OCI-LY3 (cell line): ENCODE data around the gene COL13A1.

Experiments
- H2AFZ ChIP-seq: fragments of 200-600, 300-600 bp; shearing (Covaris generic); 2 replicates; pipeline ENCODE4 v1.6.0; 2014; ENCODE audit warnings: antibody characterized with exemption, low read depth, low read length
- H3K27ac ChIP-seq: fragments of 200-600, 300-600 bp; sonication (generic); 2 replicates; pipeline ENCODE4 v1.5.1; 2014; ENCODE audit warnings: mild to moderate bottlenecking, low read length, moderate library complexity, mixed read lengths
- H3K27me3 ChIP-seq: fragments of 200-600, 300-600 bp; sonication (generic); 2 replicates; pipeline ENCODE4 v1.6.1; 2014; ENCODE audit warnings: low read depth, low read length, mixed read lengths
- H3K36me3 ChIP-seq: fragments of 200-600, 300-600 bp; sonication (generic); replicated peaks from 2 replicates; pipeline ENCODE3; 2014; ENCODE audit warnings: low read depth, low read length, mixed read lengths
- H3K4me1 ChIP-seq: fragments of 300-600, 200-600 bp; sonication (generic); 2 replicates; pipeline ENCODE4 v1.6.1; 2014; ENCODE audit warnings: low read length, mixed read lengths
- H3K4me2 ChIP-seq: fragments of 200-600, 300-600 bp; sonication (generic); 2 replicates; pipeline ENCODE4 v1.6.1; 2014; ENCODE audit warnings: low read length, mixed read lengths
- H3K4me3 ChIP-seq: fragments of 300-600, 200-600 bp; sonication (generic); 2 replicates; pipeline ENCODE4 v1.5.1; 2014; ENCODE audit warnings: antibody characterized with exemption, mild to moderate bottlenecking, low read length, moderate library complexity
- H3K79me2 ChIP-seq: fragments of 300-600, 200-600 bp; shearing (Covaris generic); 2 replicates; pipeline ENCODE4 v1.6.1; 2014; ENCODE audit warnings: mild to moderate bottlenecking, low read length, mixed read lengths
- H3K9ac ChIP-seq: fragments of 300-600, 200-600 bp; shearing (Covaris generic); 2 replicates; pipeline ENCODE4 v1.6.0; 2014; ENCODE audit warnings: mild to moderate bottlenecking, low read length, moderate library complexity
- H3K9me3 ChIP-seq: fragments of 200-600, 300-600 bp; shearing (Covaris generic); 2 replicates; pipeline ENCODE4 v1.6.1; 2014; ENCODE audit warnings: low read length, mixed read lengths; ENCODE audit not compliant: insufficient read depth
- H4K20me1 ChIP-seq: fragments of 200-600, 300-600 bp; sonication (generic); 2 replicates; pipeline ENCODE4 v1.6.1; 2016; ENCODE audit warnings: low read length, mixed read lengths; ENCODE audit not compliant: insufficient read depth
- CTCF ChIP-seq: fragments of 200-600, 300-600 bp; sonication (generic); IDR thresholded peaks from 2 replicates; pipeline ENCODE4 v1.5.1; 2014; ENCODE audit warnings: antibody characterized with exemption, low read length, low read depth
- EZH2phosphoT487 ChIP-seq: fragments of 200-600 bp; shearing (Covaris generic); IDR thresholded peaks from 2 replicates; pipeline ENCODE4 v1.6.1; 2018; ENCODE audit warnings: antibody characterized with exemption, mixed run types, low read depth

Gene COL13A1

DNA sequence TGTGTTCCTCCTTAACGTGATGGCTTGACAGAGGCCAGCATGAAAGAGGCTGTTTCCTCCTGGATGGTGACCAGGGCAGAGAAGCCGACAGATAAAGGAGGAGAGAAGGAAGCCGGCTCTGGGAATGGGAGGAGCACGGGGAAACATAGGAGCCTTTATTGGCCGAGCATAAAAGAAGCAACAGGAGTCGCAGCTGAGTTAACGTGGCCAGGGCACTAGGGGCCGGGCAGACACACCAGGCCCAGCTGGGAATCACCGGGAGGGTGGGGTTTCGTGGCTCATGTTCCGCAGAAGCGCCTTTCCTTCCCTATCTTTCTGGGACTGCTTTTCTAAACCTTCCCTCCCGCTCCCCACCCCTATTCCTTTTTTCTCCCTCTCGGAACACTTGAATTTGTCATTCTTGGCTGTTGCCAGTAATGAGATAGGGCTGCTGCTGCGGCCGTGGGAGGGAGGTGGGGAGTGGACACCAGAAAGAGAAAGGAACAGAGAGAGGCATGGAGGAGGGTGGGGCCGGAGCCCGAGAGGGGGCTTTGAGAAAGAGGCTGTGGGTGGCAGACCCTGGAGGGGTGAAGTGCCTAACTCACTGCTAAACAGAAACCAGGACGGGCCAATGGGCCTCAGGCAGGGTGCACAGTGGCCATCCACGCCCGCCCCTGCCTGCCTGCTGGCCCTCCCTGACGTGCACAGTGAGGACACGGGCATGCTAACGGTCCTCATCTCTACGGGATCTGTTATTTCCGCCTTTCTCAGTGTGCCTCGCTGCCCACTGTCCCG is 65.2 kb downstream of the COL13A1 start:
- Histone ChIP-seq H3K9ac (no peak overlapping the region), H3K4me1 (no peaks in the 10 kb centered on the region), H3K4me3 (no peak overlapping the region)

DNA sequence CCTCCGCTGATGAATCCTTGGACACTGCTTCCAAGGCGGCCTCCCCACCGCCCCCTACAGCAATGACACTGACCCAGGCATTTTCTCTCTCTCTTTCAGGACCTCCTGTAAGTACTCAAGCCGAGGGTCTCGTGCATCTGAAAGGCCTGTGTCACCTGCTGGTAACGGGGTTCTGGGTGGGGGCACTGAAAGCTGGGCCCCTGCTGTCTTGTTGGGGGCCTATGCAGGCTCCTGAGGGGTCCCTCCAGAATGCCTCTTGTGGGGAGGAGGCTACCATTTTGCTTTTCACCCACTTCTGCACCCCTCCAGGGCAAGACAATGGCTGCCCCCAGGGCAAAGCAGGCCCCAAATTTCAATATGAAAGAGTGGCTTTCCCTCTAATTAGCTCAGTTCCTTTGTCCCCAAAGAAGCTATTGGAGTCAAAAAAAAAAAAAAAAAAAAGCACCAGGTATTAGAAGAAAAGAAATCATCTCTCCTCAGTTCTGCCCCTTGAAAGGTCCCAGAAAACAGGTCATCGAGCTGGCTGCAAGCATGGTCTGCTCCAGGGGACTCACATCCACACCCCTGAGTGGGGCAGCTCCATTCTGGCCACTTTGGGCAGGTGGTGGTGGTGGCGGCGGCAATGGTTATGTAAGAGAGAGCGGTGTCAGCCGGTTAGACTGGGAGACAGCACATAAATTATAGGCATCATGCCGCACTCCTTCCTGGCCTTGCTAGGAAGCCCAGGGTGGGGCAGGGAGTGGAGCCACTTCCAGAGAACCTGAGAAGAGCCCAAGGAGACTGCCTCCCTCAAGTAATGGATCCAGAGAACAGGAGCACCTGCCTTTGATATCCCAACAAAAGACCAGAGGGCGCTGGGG is 66.2 kb downstream of the COL13A1 start:
- Histone ChIP-seq H3K4me3 (no peak overlapping the region), H3K9ac (no peak overlapping the region), H3K9me3 (no peaks in the 10 kb centered on the region), H4K20me1 (no peaks in the 10 kb centered on the region), H3K36me3 (no peaks in the 10 kb centered on the region), H3K27ac (no peak overlapping the region), H3K4me1 (no peaks in the 10 kb centered on the region), H3K4me2 (no peak overlapping the region), H2AFZ (no peak overlapping the region), H3K79me2 (no peaks in the 10 kb centered on the region), H3K27me3 (peaks cover 5% of the 10 kb centered on the region; the same call in 1 of the 2 replicates)
- no peak for TF ChIP-seq EZH2phosphoT487
- TF ChIP-seq CTCF = no peak

More for the DNA sequence above, 65.2 kb downstream of the COL13A1 start:
- Histone ChIP-seq H3K4me2 (no peak overlapping the region), H4K20me1 (no peaks in the 10 kb centered on the region), H3K27ac (no peak overlapping the region), H3K36me3 (no peaks in the 10 kb centered on the region), H2AFZ (no peak overlapping the region), H3K27me3 (peaks cover 5% of the 10 kb centered on the region; the same call in 1 of the 2 replicates), H3K9me3 (no peaks in the 10 kb centered on the region), H3K79me2 (no peaks in the 10 kb centered on the region)
- TF ChIP-seq EZH2phosphoT487 = no peak
- no peak for TF ChIP-seq CTCF

DNA sequence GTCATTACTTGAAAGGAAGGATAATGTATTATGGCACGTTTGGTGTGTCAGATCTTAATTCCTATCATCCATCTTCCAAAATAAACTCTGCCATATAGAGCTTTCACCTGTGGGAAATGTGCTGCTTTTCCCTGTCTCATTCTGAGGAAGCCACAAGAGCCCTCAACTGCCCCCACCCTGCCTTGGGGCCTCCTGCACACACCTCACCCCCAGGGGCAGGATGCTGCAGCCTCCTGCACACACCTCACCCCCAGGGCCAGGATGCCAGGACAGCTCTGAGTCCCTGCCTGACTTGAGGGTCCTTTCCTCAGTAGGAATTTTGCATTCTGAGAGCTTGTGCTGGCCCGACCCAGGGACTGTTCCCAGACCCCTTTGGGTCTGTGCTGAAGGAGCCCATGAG is 67.1 kb downstream of the COL13A1 start:
- TF ChIP-seq EZH2phosphoT487 (no peak), CTCF (no peak)
- no peaks in the 10 kb centered on the region for H3K4me1 ChIP-seq
- H2AFZ ChIP-seq = no peak overlapping the region
- H3K9ac ChIP-seq = no peak overlapping the region
- no peak overlapping the region for H3K4me2 ChIP-seq
- no peaks in the 10 kb centered on the region for H4K20me1 ChIP-seq
- H3K79me2 ChIP-seq = no peaks in the 10 kb centered on the region
- H3K36me3 ChIP-seq = no peaks in the 10 kb centered on the region
- H3K9me3 ChIP-seq = no peaks in the 10 kb centered on the region
- H3K27ac ChIP-seq = no peak overlapping the region
- no peak overlapping the region for H3K4me3 ChIP-seq
- H3K27me3 ChIP-seq = peaks cover 5% of the 10 kb centered on the region; the same call in 1 of the 2 replicates
